Caki2 (cell line): Measurements from ENCODE around the gene TMEM134. TPM values are rescaled to one million over a fixed set of nuclear protein-coding genes. Genes with fewer than 3 reads are reported as not detected.
A peak's percentile ranks its signal among the peaks of the same experiment; 100 is the strongest.
"Not testable (repeated sequence)": the region's sequence is repeated elsewhere in the genome, so short reads cannot be mapped to it uniquely, and the experiment has no call there.

ENCODE experiments used
- DNase-seq: peaks from one replicate; pipeline ENCODE4 v3.0.0-alpha.2; 2015; ENCODE audit warnings: low read depth
- in situ Hi-C: cut with HindIII; loops from 2 replicates; pipeline ENCODE4 v1.10.0; 2016; ENCODE audit warnings: low sequenced_read_pairs, low pct_unique_long_range_greater_than_20kb, mixed read lengths
- total RNA-seq: library from RNA; depleted of rRNA; stranded (reverse); fragments of >200 nt; shearing (Covaris generic); gene quantifications from 2 replicates; pipeline ENCODE4 v1.2.3, GENCODE V29; 2014; ENCODE audit warnings: low replicate concordance

TMEM134 gene
- total RNA-seq, 1 experiment from 2014 or later: 100 TPM

- no peak for DNase-seq
- in situ Hi-C loops: no loop called here
These were observed 34.6 kb downstream of the TMEM134 start for GRCh38 chr11:67434395-67434881.

GRCh38 chr11:67433536-67434394 lies 35.3 kb downstream of the TMEM134 start:
- DNase-seq: no peak
- in situ Hi-C loops: no loop called here

- in situ Hi-C loops: no loop called here
- no peak for DNase-seq
These were observed 36.2 kb downstream of the TMEM134 start for GRCh38 chr11:67432655-67433349.

- in situ Hi-C loops: no loop called here
These were observed 37.5 kb downstream of the TMEM134 start for GRCh38 chr11:67431346-67432249.

GRCh38 chr11:67429722-67430121 lies 39.3 kb downstream of the TMEM134 start:
- in situ Hi-C loops: no loop called here
- no peak for DNase-seq

More at GRCh38 chr11:67431346-67432249, 37.5 kb downstream of the TMEM134 start:
- DNase-seq: no peak

- in situ Hi-C loops: no loop called here
- no peak for DNase-seq
These were observed 39.9 kb downstream of the TMEM134 start for GRCh38 chr11:67429038-67429668.

DNA sequence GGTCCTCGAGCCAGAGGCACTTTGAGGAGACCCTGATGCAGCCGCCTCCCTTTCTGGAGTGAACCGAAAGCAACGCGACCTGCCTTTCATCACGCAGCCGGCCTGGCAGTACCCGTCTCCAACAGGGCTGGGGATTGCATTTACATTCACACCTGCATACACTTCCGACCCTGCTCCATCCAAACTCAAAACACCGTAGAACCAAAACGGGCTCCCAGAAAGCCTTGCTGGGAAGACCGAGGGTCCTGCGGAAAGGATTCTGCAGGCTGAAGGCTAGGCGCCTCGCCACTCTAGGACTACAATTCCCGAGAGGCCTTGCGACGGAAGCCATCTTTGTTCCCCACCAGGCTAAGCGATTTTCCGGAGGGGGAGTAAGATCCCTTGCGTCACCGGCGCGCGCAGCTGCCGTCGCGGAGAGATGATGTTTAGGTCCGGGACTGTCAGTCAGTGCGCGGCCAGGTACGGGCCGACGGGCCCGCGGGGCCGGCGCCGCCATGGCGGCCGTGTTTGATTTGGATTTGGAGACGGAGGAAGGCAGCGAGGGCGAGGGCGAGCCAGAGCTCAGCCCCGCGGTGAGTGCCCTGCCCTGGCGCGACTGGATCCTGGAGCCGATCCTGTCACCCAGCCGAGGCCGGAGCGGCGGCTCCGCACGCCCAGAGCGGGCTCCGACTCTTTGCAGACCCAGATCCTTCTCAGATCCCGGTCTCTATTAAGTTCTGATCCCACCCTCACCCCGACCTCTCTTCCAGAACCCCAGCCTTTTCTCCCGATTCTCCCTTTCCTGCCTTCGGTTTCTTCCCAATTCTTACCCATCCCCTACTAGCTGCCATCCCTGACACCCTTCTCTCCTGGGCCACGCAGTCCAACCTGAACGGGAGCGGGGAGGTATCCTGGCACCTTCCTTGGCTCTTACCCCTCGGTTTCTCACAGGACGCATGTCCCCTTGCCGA lies 40.7 kb downstream of the TMEM134 start, which contains the start of gene RPS6KB2:
TSS of gene RPS6KB2 (plus strand) at position 443 of the 950 bp plus-strand sequence. CDS start at position 495, 52 bp downstream.
- in situ Hi-C loops: no loop called here
- peak; percentile 92 for DNase-seq

DNA sequence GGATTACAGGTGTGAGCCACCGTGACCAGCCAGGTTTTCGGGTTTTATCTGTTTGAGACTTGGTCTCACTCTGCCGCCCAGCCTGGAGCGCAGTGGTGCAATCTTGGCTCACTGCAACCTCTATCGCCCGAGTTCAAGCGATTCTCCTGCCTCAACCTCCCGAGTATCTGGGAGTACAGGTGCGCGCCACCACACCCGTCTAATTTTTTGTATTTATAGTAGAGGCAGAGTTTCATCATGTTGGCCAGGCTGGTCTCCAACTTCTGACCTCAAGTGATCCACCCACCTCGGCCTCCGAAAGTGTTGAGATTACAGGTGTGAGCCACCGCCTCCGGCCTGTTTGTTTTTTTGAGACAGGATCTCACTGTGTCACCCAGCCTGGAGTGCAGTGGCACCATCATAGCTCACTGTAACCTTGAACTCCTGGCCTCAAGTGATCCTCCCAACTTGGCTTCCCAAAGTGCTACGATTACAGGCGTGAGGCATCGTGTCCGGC lies 41.6 kb downstream of the TMEM134 start:
- DNase-seq, in situ Hi-C loops: not testable (repeated sequence)

- in situ Hi-C loops: no loop called here
- DNase-seq: no peak
These were observed 45.0 kb downstream of the TMEM134 start for GRCh38 chr11:67423891-67424613.

- DNase-seq: no peak
- in situ Hi-C loops: no loop called here
These were observed 45.6 kb downstream of the TMEM134 start for GRCh38 chr11:67423466-67423865.

- DNase-seq: peak; percentile 22
- in situ Hi-C loops: no loop called here
These were observed 46.2 kb downstream of the TMEM134 start for GRCh38 chr11:67422891-67423290.

- in situ Hi-C loops: no loop called here
- DNase-seq: no peak
These were observed 47.5 kb downstream of the TMEM134 start for GRCh38 chr11:67421430-67422031.

GRCh38 chr11:67420646-67421429 lies 48.2 kb downstream of the TMEM134 start:
- DNase-seq: peak; percentile 79
- in situ Hi-C loops: no loop called here

GRCh38 chr11:67420147-67420645 lies 48.9 kb downstream of the TMEM134 start:
- no peak for DNase-seq
- in situ Hi-C loops: no loop called here
